ENCODE results near the gene OR2D2. TPM values are rescaled to one million over a fixed set of nuclear protein-coding genes. Genes with fewer than 3 reads are reported as not detected.

Gene OR2D2
- total and polyA plus RNA-seq, 2 of the 4 experiments (the other 2 are of a cell fraction): 0.07 to 0.36 TPM

GRCh38 chr11:6855971-6856541 is 36.2 kb downstream of the OR2D2 start:
- no peaks in the 10 kb centered on the region for H3K9me1 ChIP-seq (ENCODE audit: insufficient read depth, low read length)
- no peak overlapping the region; the same call in 1 of the 2 replicates for H3K4me2 ChIP-seq (ENCODE audit: low read depth, low read length)
- no peak overlapping the region for H3K27ac ChIP-seq (ENCODE audit: insufficient read depth, low read length)
- no peak overlapping the region for H3K14ac ChIP-seq (replicated peaks; ENCODE audit: low read depth, low read length)
- in situ Hi-C loops (cut with MboI; ENCODE audit: low sequenced_read_pairs) (no loop called here), intact Hi-C loops (cut with micrococcal nuclease) (no loop called here), dilution Hi-C loops (cut with HindIII; ENCODE audit: low sequenced_read_pairs, unreplicated experiment) (no loop called here)
- no peak overlapping the region for H3K4me3 ChIP-seq (ENCODE audit: insufficient read depth, low read depth, low read length)
- BruUV-seq (replicated peaks): no TSS peak
- no peak overlapping the region for H4K5ac ChIP-seq (ENCODE audit: low read depth, low read length)
- peaks cover 1% of the 10 kb centered on the region; the same call in 1 of the 2 replicates for H3K9me3 ChIP-seq (ENCODE audit: control insufficient read depth, insufficient read depth, low read length)
- no peak overlapping the region for H2BK120ac ChIP-seq (ENCODE audit: low read depth, low read length)
- no peak overlapping the region for H4K91ac ChIP-seq (ENCODE audit: insufficient read depth, low read depth, low read length)
- no peak overlapping the region for H3K23ac ChIP-seq (ENCODE audit: low read depth, low read length)
- TF ChIP-seq POLR2A (IDR thresholded peaks at IDR 0.05; ENCODE audit: low read depth, low read length) (no peak), CHD1 (IDR thresholded peaks at IDR 0.05; ENCODE audit: low read depth, low read length) (no peak), CEBPB (IDR thresholded peaks at IDR 0.05; ENCODE audit: low read depth, low read length) (no peak), CTCF (conservative IDR thresholded peaks at IDR 0.05; ENCODE audit: low read depth, low read length) (no peak), MAZ (IDR thresholded peaks at IDR 0.05; ENCODE audit: borderline replicate concordance, low read depth, low read length) (no peak), RAD21 (IDR thresholded peaks at IDR 0.05; ENCODE audit: low read length) (no peak), SMC3 (IDR thresholded peaks at IDR 0.05; ENCODE audit: low read depth, low read length) (no peak), ELK1 (IDR thresholded peaks at IDR 0.05; ENCODE audit: borderline replicate concordance, low read depth, low read length) (no peak), MXI1 (IDR thresholded peaks at IDR 0.05; ENCODE audit: borderline replicate concordance, low read depth, low read length) (no peak), RFX5 (IDR thresholded peaks at IDR 0.05; ENCODE audit: low read depth, low read length) (no peak), USF2 (IDR thresholded peaks at IDR 0.05; ENCODE audit: low read depth, low read length) (no peak), MAFK (IDR thresholded peaks at IDR 0.05; ENCODE audit: low read depth, low read length) (no peak), RCOR1 (IDR thresholded peaks at IDR 0.05; ENCODE audit: insufficient replicate concordance, low read length) (no peak)
- no peak overlapping the region for H4K8ac ChIP-seq (ENCODE audit: low read depth in 2 of 2, low read length in 2 of 2)
- H2BK15ac ChIP-seq (ENCODE audit: low read depth, low read length): no peak overlapping the region
- H3K18ac ChIP-seq (ENCODE audit: low read depth, low read length): peak overlapping the region; percentile 52; the same call in 1 of the 2 replicates
- H3K36me3 ChIP-seq (ENCODE audit: control insufficient read depth, insufficient read depth, low read length): no peaks in the 10 kb centered on the region
- H2AFZ ChIP-seq (replicated peaks; ENCODE audit: low read length, poor library complexity): no peak overlapping the region
- POLR2A ChIA-PET (ENCODE audit: unreplicated experiment): no interaction called here
- no peak overlapping the region for H2BK20ac ChIP-seq (ENCODE audit: low read depth, low read length)
- no peak overlapping the region for H2BK5ac ChIP-seq (ENCODE audit: low read depth, low read length, poor library complexity, severe bottlenecking)
- whole genome bisulfite sequencing, 2 experiments (ENCODE audit: extremely low coverage in 2 of 2, insufficient read length in 1 of 2): 60% methylated on average over 1 of the region's 1 CpG; no CpG with 5 or more reads in 1 of the 2 experiments
- CTCF ChIA-PET: no interaction called here
- no peaks in the 10 kb centered on the region; the same call in 1 of the 2 replicates for H4K20me1 ChIP-seq (ENCODE audit: insufficient read depth, low read length)
- H2AK9ac ChIP-seq (replicated peaks; ENCODE audit: low read depth, low read length, poor library complexity): no peak overlapping the region
- no peak overlapping the region for H2AK5ac ChIP-seq (ENCODE audit: low read depth, low read length)
- no peaks in the 10 kb centered on the region for H3K27me3 ChIP-seq (ENCODE audit: control insufficient read depth, insufficient read depth, low read length)
- H3K79me1 ChIP-seq (ENCODE audit: low read depth in 1 of 2, low read length in 2 of 2): no peaks in the 10 kb centered on the region
- no peak overlapping the region for H3K56ac ChIP-seq (ENCODE audit: extremely low read depth, insufficient read depth, low read length)
- DNase-seq: peak; percentile 67
- ATAC-seq (ENCODE audit: low read depth): peak; percentile 44
- H3K4me1 ChIP-seq (ENCODE audit: control insufficient read depth, insufficient read depth, low read length): peaks cover 4% of the 10 kb centered on the region
- H3K4ac ChIP-seq (ENCODE audit: low read depth, low read length): no peak overlapping the region
- H3K9ac ChIP-seq (ENCODE audit: low read depth, low read length): no peak overlapping the region

Measured in IMR-90 (cell line).